Measurements from ENCODE around the gene MAP2K7.
"Not testable (repeated sequence)": the region's sequence is repeated elsewhere in the genome, so short reads cannot be mapped to it uniquely, and the experiment has no call there.

Gene MAP2K7

GRCh38 chr19:7914099-7914498 lies 10.4 kb downstream of the MAP2K7 start:
- TF ChIP-seq, protein P1, sequence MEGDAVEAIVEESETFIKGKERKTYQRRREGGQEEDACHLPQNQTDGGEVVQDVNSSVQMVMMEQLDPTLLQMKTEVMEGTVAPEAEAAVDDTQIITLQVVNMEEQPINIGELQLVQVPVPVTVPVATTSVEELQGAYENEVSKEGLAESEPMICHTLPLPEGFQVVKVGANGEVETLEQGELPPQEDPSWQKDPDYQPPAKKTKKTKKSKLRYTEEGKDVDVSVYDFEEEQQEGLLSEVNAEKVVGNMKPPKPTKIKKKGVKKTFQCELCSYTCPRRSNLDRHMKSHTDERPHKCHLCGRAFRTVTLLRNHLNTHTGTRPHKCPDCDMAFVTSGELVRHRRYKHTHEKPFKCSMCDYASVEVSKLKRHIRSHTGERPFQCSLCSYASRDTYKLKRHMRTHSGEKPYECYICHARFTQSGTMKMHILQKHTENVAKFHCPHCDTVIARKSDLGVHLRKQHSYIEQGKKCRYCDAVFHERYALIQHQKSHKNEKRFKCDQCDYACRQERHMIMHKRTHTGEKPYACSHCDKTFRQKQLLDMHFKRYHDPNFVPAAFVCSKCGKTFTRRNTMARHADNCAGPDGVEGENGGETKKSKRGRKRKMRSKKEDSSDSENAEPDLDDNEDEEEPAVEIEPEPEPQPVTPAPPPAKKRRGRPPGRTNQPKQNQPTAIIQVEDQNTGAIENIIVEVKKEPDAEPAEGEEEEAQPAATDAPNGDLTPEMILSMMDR (IDR thresholded peaks at IDR 0.05; ENCODE audit: low read depth, low read length, missing control alignments), result no peak
- H3K4me3 ChIP-seq (ENCODE audit: low read depth, low read length), result no peak overlapping the region
- DNase-seq (ENCODE audit: low read depth), result no peak

GRCh38 chr19:7914598-7915045 lies 10.9 kb downstream of the MAP2K7 start, which contains the start of gene TGFBR3L:
Gene TGFBR3L, plus strand, starts transcription at chr19:7914830.
- no peak for DNase-seq (ENCODE audit: low read depth)
- TF ChIP-seq, protein P1 (IDR thresholded peaks at IDR 0.05; ENCODE audit: low read depth, low read length, missing control alignments), result no peak
- no peak within 1 kb of the TSS for H3K4me3 ChIP-seq (ENCODE audit: low read depth, low read length)

DNA sequence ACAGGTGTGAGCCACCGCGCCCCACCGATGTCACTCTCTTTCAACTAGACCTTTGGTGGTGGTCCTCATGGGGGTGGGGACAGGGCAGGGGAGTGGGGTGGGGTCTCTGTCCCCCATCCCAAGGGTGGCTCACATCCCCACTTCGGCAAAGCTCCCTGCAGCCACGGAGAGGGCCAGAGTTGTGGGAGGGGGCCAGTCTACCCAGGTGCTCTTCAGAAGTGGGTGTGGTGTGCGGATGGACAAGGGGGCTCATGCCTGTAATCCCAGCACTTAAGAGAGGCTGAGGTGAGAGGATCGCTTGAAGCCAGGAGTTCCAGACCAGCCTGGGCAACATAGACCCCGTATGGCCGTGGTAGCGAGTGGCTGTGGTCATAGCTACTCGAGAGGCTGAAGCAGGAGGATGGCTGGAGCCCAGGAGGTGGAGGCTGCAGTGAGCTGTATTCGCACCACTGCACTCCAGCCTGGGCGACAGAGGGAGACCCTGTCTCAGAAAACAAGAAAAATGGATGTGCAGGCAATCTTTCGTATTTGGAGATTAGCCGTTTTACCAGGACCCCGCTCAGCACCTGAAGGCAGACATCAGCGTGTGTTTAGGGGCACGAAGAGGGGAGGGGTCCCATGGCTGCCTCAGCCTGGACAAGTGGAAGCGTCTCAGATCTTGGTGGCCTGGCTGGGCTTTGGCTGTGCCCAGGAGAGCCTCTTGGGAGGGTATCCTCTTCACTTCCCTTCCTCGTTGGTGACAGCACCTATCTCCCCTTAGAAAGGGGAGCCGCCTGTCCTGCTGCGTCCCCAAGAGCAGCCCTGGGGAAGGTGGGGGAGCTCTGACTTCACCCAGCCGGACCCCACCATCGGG lies 11.8 kb downstream of the MAP2K7 start:
- TF ChIP-seq, protein P1 (IDR thresholded peaks at IDR 0.05; ENCODE audit: low read depth, low read length, missing control alignments), result no peak
- DNase-seq (ENCODE audit: low read depth), result no peak
- H3K4me3 ChIP-seq (ENCODE audit: low read depth, low read length), result peak overlapping the region; percentile 29; the same call in 1 of the 2 replicates

DNA sequence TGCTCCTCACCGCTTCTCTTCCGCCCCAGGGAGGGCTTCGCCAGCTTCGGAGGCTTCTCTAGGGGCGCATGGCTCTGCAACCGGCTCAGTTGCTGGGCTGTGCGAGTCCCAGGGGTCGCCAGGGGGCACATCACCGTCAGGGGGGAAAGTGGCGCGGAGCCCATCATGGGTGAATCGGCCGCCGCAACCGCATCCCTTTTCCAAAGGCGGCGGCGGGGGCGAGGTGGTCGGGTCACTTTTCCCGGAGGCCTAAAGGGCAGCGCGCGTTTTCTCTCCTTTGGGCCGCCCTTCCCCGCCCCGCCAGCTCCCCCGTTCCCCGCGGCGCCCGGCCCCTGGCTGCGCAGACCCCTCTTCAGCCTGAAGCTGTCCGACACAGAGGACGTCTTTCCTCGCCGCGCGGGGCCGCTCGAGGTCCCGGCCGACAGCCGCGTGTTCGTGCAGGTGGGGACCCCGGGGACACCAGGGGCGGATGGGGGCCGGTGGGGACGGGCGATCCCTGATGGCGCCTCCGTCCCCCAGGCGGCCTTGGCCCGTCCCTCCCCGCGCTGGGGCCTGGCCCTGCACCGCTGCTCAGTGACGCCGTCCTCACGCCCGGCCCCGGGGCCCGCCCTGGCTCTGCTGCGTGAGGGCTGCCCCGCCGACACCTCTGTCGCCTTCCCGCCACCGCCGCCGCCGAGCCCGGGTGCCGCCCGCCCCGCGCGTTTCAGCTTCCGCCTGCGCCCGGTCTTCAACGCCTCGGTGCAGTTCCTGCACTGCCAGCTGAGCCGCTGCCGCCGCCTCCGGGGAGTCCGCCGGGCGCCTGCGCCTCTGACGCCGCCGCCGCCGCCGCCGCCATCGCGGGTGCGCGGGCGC lies 12.7 kb downstream of the MAP2K7 start:
- no peak for DNase-seq (ENCODE audit: low read depth)
- TF ChIP-seq, protein P1 (IDR thresholded peaks at IDR 0.05; ENCODE audit: low read depth, low read length, missing control alignments), result peak; percentile 5
- H3K4me3 ChIP-seq (ENCODE audit: low read depth, low read length), result peak overlapping the region; percentile 29

GRCh38 chr19:7916955-7917266 lies 13.2 kb downstream of the MAP2K7 start:
- TF ChIP-seq, protein P1 (IDR thresholded peaks at IDR 0.05; ENCODE audit: low read depth, low read length, missing control alignments), result no peak
- DNase-seq (ENCODE audit: low read depth), result no peak
- no peak overlapping the region for H3K4me3 ChIP-seq (ENCODE audit: low read depth, low read length)

DNA sequence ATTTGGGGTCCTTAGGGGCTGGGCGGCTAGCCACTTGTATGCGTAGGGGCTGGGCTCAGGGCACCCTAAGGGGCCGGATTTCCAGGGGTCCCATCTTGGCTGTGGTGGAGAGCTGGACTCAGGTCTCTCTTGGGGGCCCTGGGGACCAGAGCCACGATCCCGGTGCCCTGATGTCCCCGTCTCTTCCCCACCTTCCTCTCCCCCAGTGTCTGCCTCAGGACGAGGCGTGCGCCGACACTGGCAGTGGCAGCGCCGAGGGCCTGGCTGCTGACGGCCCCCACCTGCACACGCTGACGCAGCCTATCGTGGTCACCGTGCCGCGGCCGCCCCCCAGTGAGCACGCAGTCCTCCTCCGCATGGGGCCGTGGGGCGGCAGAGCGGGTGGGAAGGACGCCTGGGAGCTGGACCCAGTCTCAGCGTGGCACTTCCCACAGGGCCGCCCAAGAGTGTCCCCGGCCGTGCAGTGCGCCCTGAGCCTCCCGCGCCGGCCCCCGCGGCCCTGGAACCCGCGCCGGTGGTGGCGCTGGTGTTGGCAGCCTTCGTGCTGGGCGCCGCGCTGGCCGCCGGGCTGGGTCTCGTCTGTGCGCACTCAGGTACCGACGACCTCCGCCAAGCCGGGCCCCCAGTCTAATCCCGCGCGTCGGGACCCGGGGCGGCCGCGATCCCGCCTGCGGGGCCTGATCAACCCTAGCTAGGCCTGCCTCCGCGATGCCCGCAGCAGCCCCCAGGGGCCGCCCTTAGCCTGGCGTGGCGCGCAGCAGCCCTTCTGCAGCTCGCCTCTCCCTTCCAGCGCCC lies 13.8 kb downstream of the MAP2K7 start:
- peak overlapping the region; percentile 20; the same call in 1 of the 2 replicates for H3K4me3 ChIP-seq (ENCODE audit: low read depth, low read length)
- no peak for DNase-seq (ENCODE audit: low read depth)
- TF ChIP-seq, protein P1 (IDR thresholded peaks at IDR 0.05; ENCODE audit: low read depth, low read length, missing control alignments), result peak; percentile 60

GRCh38 chr19:7918062-7918614 lies 14.5 kb downstream of the MAP2K7 start:
- not testable (repeated sequence) for H3K4me3 ChIP-seq (ENCODE audit: low read depth, low read length)

More at GRCh38 chr19:7918062-7918614, 14.5 kb downstream of the MAP2K7 start:
- not testable (repeated sequence) for DNase-seq (ENCODE audit: low read depth)

Measured in GM12864 (cell line).